Limb (tissue), 2 donors: ENCODE data around the gene ALOX5AP.
A peak's percentile ranks its signal among the peaks of the same experiment; 100 is the strongest.

ENCODE experiments used
- DNase-seq, 2 donors: peaks; one replicate each; pipeline ENCODE4 v3.0.0-alpha.2; 2016; ENCODE audit errors: extremely low spot score in 2 of 2

ALOX5AP gene

GRCh38 chr13:30759748-30760147 lies 24.4 kb downstream of the ALOX5AP start:
- DNase-seq, result no peak

- no peak for DNase-seq
Measured at GRCh38 chr13:30762643-30763042, 27.3 kb downstream of the ALOX5AP start.

GRCh38 chr13:30763786-30764413 lies 28.6 kb downstream of the ALOX5AP start:
- no peak for DNase-seq

- no peak for DNase-seq
Measured at GRCh38 chr13:30766231-30766630, 30.9 kb downstream of the ALOX5AP start.

- no peak for DNase-seq
Measured at GRCh38 chr13:30770929-30771328, 35.6 kb downstream of the ALOX5AP start.

- DNase-seq, result no peak
Measured at GRCh38 chr13:30773561-30773960, 38.2 kb downstream of the ALOX5AP start.

GRCh38 chr13:30774214-30774730 lies 38.9 kb downstream of the ALOX5AP start:
- no peak for DNase-seq

GRCh38 chr13:30776661-30777060 lies 41.3 kb downstream of the ALOX5AP start:
- DNase-seq, result no peak

GRCh38 chr13:30779016-30779415 lies 43.7 kb downstream of the ALOX5AP start:
- no peak for DNase-seq

GRCh38 chr13:30779608-30780007 lies 44.3 kb downstream of the ALOX5AP start:
- no peak for DNase-seq

- DNase-seq, result no peak
Measured at GRCh38 chr13:30780338-30780981, 45.1 kb downstream of the ALOX5AP start.

- no peak for DNase-seq
Measured at GRCh38 chr13:30785191-30785850, 50.0 kb downstream of the ALOX5AP start.

GRCh38 chr13:30786648-30787047 lies 51.3 kb downstream of the ALOX5AP start:
- DNase-seq, result no peak

- peak in 1 of 2 donors; percentile 38 for DNase-seq
Measured at GRCh38 chr13:30787738-30788525, 52.6 kb downstream of the ALOX5AP start.

- no peak for DNase-seq
Measured at GRCh38 chr13:30789166-30789862, 54.0 kb downstream of the ALOX5AP start.

- DNase-seq, result no peak
Measured at GRCh38 chr13:30790592-30790991, 55.2 kb downstream of the ALOX5AP start.

GRCh38 chr13:30791354-30792001 lies 56.1 kb downstream of the ALOX5AP start:
- peak in 1 of 2 donors; percentile 36 for DNase-seq

GRCh38 chr13:30792285-30793000 lies 57.1 kb downstream of the ALOX5AP start:
- peak; percentile 48 to 70 for DNase-seq

- DNase-seq, result no peak
Measured at GRCh38 chr13:30796132-30796572, 60.8 kb downstream of the ALOX5AP start.
